Measurements from ENCODE around the gene PGGHG. TPM values are rescaled to one million over a fixed set of nuclear protein-coding genes. Genes with fewer than 3 reads are reported as not detected.
A peak's percentile ranks its signal among the peaks of the same experiment; 100 is the strongest.

PGGHG gene
- total RNA-seq, 1 donor from 2014 or later, result 20.5 TPM

- H3K27ac ChIP-seq, result no peak overlapping the region
- peak overlapping the region; percentile 36 for H2AFZ ChIP-seq (replicated peaks)
- H3K27me3 ChIP-seq, result peaks cover 3% of the 10 kb centered on the region
- H3K36me3 ChIP-seq, result no peaks in the 10 kb centered on the region
- Mint-ChIP-seq H3K4me3 (no peak overlapping the region), H3K27ac (no peak overlapping the region), H3K9me3 (peaks cover 7% of the 10 kb centered on the region), H3K36me3 (peaks cover 1% of the 10 kb centered on the region), H3K27me3 (ENCODE audit: insufficient read depth, low read depth) (peaks cover 3% of the 10 kb centered on the region), H3K4me1 (peaks cover 3% of the 10 kb centered on the region)
- no peak for TF ChIP-seq EZH2phosphoT487 (IDR thresholded peaks at IDR 0.05)
- no peak for TF ChIP-seq CTCF (IDR thresholded peaks at IDR 0.05)
- TF ChIP-seq EZH2 (IDR thresholded peaks at IDR 0.05), result no peak
- H3K4me2 ChIP-seq, result no peak overlapping the region
- H3K9ac ChIP-seq, result no peak overlapping the region
- no peak overlapping the region for H3K4me3 ChIP-seq
- no peaks in the 10 kb centered on the region for H3F3A ChIP-seq (ENCODE audit: low read depth)
- no peaks in the 10 kb centered on the region for H3K79me2 ChIP-seq (ENCODE audit: low read depth)
- H3K9me3 ChIP-seq (ENCODE audit: low read depth), result no peaks in the 10 kb centered on the region
- H3K4me1 ChIP-seq, result no peaks in the 10 kb centered on the region
- no peak for DNase-seq (ENCODE audit: low spot score)
- no peaks in the 10 kb centered on the region for H4K20me1 ChIP-seq (ENCODE audit: low read depth)
Observed at GRCh38 chr11:269146-269890, 19.6 kb upstream of the PGGHG start.

GRCh38 chr11:270451-271318, 18.2 kb upstream of the PGGHG start:
- DNase-seq (ENCODE audit: low spot score), result no peak

GRCh38 chr11:271319-271715, 17.6 kb upstream of the PGGHG start:
- Histone ChIP-seq H3K27me3 (peaks cover 3% of the 10 kb centered on the region), H3K9me3 (ENCODE audit: low read depth) (no peaks in the 10 kb centered on the region), H3K4me2 (no peak overlapping the region), H3K4me1 (no peaks in the 10 kb centered on the region), H3K27ac (no peak overlapping the region), H3F3A (ENCODE audit: low read depth) (no peaks in the 10 kb centered on the region), H2AFZ (replicated peaks) (no peak overlapping the region), H3K9ac (no peak overlapping the region), H3K79me2 (ENCODE audit: low read depth) (no peaks in the 10 kb centered on the region), H3K36me3 (no peaks in the 10 kb centered on the region), H3K4me3 (no peak overlapping the region), H4K20me1 (ENCODE audit: low read depth) (no peaks in the 10 kb centered on the region)
- Mint-ChIP-seq H3K36me3 (peaks cover 1% of the 10 kb centered on the region), H3K9me3 (peaks cover 7% of the 10 kb centered on the region), H3K4me3 (no peak overlapping the region), H3K27me3 (ENCODE audit: insufficient read depth, low read depth) (peaks cover 3% of the 10 kb centered on the region), H3K27ac (no peak overlapping the region), H3K4me1 (peaks cover 3% of the 10 kb centered on the region)
- no peak for TF ChIP-seq CTCF (IDR thresholded peaks at IDR 0.05)
- TF ChIP-seq EZH2phosphoT487 (IDR thresholded peaks at IDR 0.05), result no peak
- TF ChIP-seq EZH2 (IDR thresholded peaks at IDR 0.05), result no peak
- DNase-seq (ENCODE audit: low spot score), result no peak

More at GRCh38 chr11:270451-271318, 18.2 kb upstream of the PGGHG start:
- Histone ChIP-seq H4K20me1 (ENCODE audit: low read depth) (no peaks in the 10 kb centered on the region), H3K79me2 (ENCODE audit: low read depth) (no peaks in the 10 kb centered on the region), H3K27ac (no peak overlapping the region), H2AFZ (replicated peaks) (no peak overlapping the region), H3K4me2 (no peak overlapping the region), H3K4me3 (no peak overlapping the region), H3K4me1 (no peaks in the 10 kb centered on the region), H3K9ac (no peak overlapping the region), H3K9me3 (ENCODE audit: low read depth) (no peaks in the 10 kb centered on the region), H3K36me3 (no peaks in the 10 kb centered on the region), H3K27me3 (peaks cover 3% of the 10 kb centered on the region), H3F3A (ENCODE audit: low read depth) (no peaks in the 10 kb centered on the region)
- peaks cover 1% of the 10 kb centered on the region for H3K36me3 Mint-ChIP-seq
- H3K4me1 Mint-ChIP-seq, result peaks cover 3% of the 10 kb centered on the region
- TF ChIP-seq EZH2phosphoT487 (IDR thresholded peaks at IDR 0.05), result no peak
- TF ChIP-seq EZH2 (IDR thresholded peaks at IDR 0.05), result no peak
- H3K4me3 Mint-ChIP-seq, result peak overlapping the region; percentile 27
- H3K9me3 Mint-ChIP-seq, result peaks cover 7% of the 10 kb centered on the region
- H3K27ac Mint-ChIP-seq, result peak overlapping the region; percentile 42
- H3K27me3 Mint-ChIP-seq (ENCODE audit: insufficient read depth, low read depth), result peaks cover 3% of the 10 kb centered on the region
